Cardiac muscle cell (in vitro differentiated cells and primary cell): ENCODE measurements around the gene CCNC. TPM values are rescaled to one million over a fixed set of nuclear protein-coding genes. Genes with fewer than 3 reads are reported as not detected.

ENCODE experiments used
- DNase-seq, 2 donors: peaks; one replicate each; pipeline versions ENCODE4 v3.0.0 to v3.0.0-alpha.2; 2010 to 2017; ENCODE audit warnings: low read depth in 1 of 2, low spot score in 1 of 2
- H3K27ac ChIP-seq: fragments of 200-600 bp; sonication (generic); 2 replicates; pipeline ENCODE4 v1.5.1; 2016
- H3K27me3 ChIP-seq: fragments of 200-600 bp; sonication (generic); 2 replicates; pipeline ENCODE4 v1.6.0; 2016; ENCODE audit warnings: control low read depth
- H3K36me3 ChIP-seq: fragments of 200-600 bp; sonication (generic); 2 replicates; pipeline ENCODE4 v1.5.1; 2016; ENCODE audit warnings: control low read depth
- H3K4me1 ChIP-seq: fragments of 200-600 bp; sonication (generic); 2 replicates; pipeline ENCODE4 v1.8.1; 2017; ENCODE audit warnings: low read depth, mild to moderate bottlenecking, mixed run types
- H3K4me3 ChIP-seq: fragments of 200-600 bp; sonication (generic); 2 replicates; pipeline ENCODE4 v1.5.1; 2016; ENCODE audit warnings: mild to moderate bottlenecking
- H3K9me3 ChIP-seq: fragments of 200-600 bp; sonication (generic); 2 replicates; pipeline ENCODE4 v1.5.1; 2017; ENCODE audit warnings: low read depth, mild to moderate bottlenecking, control low read depth
- CTCF ChIP-seq: IDR thresholded peaks from 2 replicates; pipeline ENCODE4 v1.5.1; 2012; ENCODE audit warnings: low read depth, mild to moderate bottlenecking, low read length
- polyA plus RNA-seq: library from polyadenylated mRNA; unstranded; fragments of >200 nt; fragmentation: Nextera tagmentation; extraction: Ambion mirVana; gene quantifications from 2 replicates; pipeline ENCODE4 v1.2.1, GENCODE V29; 2016
- total RNA-seq: library from RNA; depleted of rRNA; stranded (reverse); fragments of >200 nt; gene quantifications from 2 replicates; pipeline ENCODE4 v1.2.3, GENCODE V29; 2016

The CCNC gene
- total and polyA plus RNA-seq, 2 experiments from 2014 or later: 39.7 to 68.1 TPM

DNA sequence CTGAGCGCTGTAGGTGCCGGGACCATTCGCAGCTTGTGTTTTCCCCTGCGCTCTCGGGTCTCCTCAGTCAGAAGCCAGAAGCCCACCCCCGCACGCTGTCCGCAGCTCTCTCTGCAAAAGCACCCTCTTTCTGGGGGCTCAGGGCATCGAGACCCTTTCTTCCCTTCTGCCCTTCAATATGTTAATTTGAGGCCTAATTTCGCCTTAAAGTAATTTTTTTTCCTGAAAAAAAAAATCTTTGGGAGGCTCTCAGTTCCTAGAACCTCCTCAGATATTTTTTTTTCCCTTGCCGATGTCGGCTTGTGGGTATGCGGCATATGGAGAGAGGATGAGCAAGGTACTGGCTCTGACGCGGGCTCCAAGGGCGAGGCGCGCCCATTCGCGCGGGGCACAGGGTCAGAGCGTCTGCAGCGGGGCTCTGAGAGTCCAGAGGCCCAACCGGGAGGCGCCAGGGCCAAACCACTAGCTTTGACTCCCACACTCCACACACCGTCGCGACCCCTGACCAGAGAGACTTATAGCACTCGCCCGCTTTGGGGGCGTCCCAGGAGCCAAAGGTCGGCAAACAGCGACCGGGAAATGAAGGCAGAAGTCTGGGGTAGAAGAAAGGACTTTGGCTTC lies 39.1 kb upstream of the CCNC start:
- Histone ChIP-seq H3K27me3 (peaks cover 100% of the 10 kb centered on the region), H3K4me3 (no peak overlapping the region), H3K36me3 (no peaks in the 10 kb centered on the region), H3K9me3 (no peaks in the 10 kb centered on the region), H3K4me1 (peaks cover 7% of the 10 kb centered on the region), H3K27ac (no peak overlapping the region)
- DNase-seq: no peak
- no peak for TF ChIP-seq CTCF

GRCh38 chr6:99606656-99607415 lies 38.4 kb upstream of the CCNC start, which contains the start of gene PRDM13:
Gene PRDM13, plus strand, starts transcription at chr6:99606833. Its CDS starts 202 bp downstream, at chr6:99607035.
- no peak for TF ChIP-seq CTCF
- Histone ChIP-seq H3K4me3 (no peak within 1 kb of the TSS), H3K36me3 (no peaks in the 10 kb centered on the region), H3K9me3 (no peaks in the 10 kb centered on the region), H3K4me1 (peaks cover 7% of the 10 kb centered on the region), H3K27ac (no peak within 1 kb of the TSS), H3K27me3 (peaks cover 100% of the 10 kb centered on the region)
- DNase-seq: no peak

GRCh38 chr6:99605911-99606655 lies 37.6 kb upstream of the CCNC start:
- Histone ChIP-seq H3K9me3 (no peaks in the 10 kb centered on the region), H3K4me3 (no peak overlapping the region), H3K4me1 (peaks cover 7% of the 10 kb centered on the region), H3K36me3 (no peaks in the 10 kb centered on the region), H3K27ac (no peak overlapping the region), H3K27me3 (peaks cover 100% of the 10 kb centered on the region)
- TF ChIP-seq CTCF: no peak
- no peak for DNase-seq

DNA sequence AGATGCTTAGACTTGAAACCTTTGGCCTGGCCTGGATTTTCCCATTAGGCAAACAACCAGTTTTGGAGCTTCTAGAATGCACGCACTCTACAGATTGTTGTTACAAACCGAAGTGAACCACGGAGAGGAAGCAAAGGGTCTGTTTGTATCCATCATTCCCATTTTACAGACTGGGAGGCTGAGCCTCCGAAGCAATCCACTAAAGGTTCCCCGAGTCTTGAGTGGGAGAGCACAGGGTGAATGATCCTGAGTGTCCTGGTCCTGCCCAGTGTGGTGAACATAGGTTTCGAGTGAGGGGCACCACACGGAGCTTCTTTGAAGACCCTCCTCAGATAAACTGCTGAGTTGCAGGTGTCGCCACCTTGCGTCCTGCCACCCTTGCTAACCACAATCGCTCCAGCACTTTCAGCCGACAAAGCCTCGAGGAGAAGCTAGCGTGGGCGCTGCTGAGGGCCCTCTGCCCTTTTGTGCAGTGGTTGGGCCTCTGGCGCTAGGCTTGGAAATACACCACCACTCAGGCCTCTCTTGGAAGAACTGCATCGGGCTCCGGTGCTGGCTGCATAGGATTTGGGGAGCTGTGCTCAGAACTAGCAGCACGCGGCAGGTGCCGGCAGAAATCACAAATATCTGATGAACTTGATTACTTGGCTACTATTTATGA lies 36.7 kb upstream of the CCNC start:
- no peak for TF ChIP-seq CTCF
- Histone ChIP-seq H3K27ac (no peak overlapping the region), H3K4me3 (no peak overlapping the region), H3K4me1 (peaks cover 7% of the 10 kb centered on the region), H3K36me3 (no peaks in the 10 kb centered on the region), H3K9me3 (no peaks in the 10 kb centered on the region), H3K27me3 (peaks cover 100% of the 10 kb centered on the region)
- DNase-seq: no peak
